NT2/D1 (cell line): ENCODE results near the gene PCGF1.

ENCODE experiments used
- DNase-seq: peaks from one replicate; pipeline ENCODE4 v3.0.0-alpha.2; 2011; ENCODE audit warnings: low read depth, low spot score
- H3K27me3 ChIP-seq: 2 replicates; pipeline ENCODE4 v1.6.0; 2011; ENCODE audit warnings: mild to moderate bottlenecking; ENCODE audit not compliant: insufficient read length, insufficient read depth
- H3K36me3 ChIP-seq: 2 replicates; pipeline ENCODE4 v1.6.1; 2011; ENCODE audit warnings: mild to moderate bottlenecking, low read length, mixed read lengths; ENCODE audit not compliant: insufficient read depth, insufficient read length
- H3K4me1 ChIP-seq: 2 replicates; pipeline ENCODE4 v1.5.1; 2011; ENCODE audit not compliant: insufficient read depth, insufficient read length
- H3K4me3 ChIP-seq: 2 replicates; pipeline ENCODE4 v1.5.1; 2011; ENCODE audit warnings: low read depth; ENCODE audit not compliant: insufficient read length
- H3K9ac ChIP-seq: 2 replicates; pipeline ENCODE4 v1.6.0; 2011; ENCODE audit warnings: low read depth; ENCODE audit not compliant: insufficient read length
- H3K9me3 ChIP-seq: 2 replicates; pipeline ENCODE4 v1.5.1; 2011; ENCODE audit warnings: mild to moderate bottlenecking, low read length; ENCODE audit not compliant: insufficient read depth
- SUZ12 ChIP-seq: IDR thresholded peaks from 2 replicates; pipeline ENCODE4 v1.6.1; 2011; ENCODE audit not compliant: insufficient read length, insufficient read depth; ENCODE audit errors: extremely low read depth
- YY1 ChIP-seq: IDR thresholded peaks from 2 replicates; pipeline ENCODE4 v1.6.1; 2011; ENCODE audit not compliant: insufficient read length, insufficient read depth
- ZNF274 ChIP-seq: IDR thresholded peaks from 2 replicates; pipeline ENCODE4 v1.6.1; 2011; ENCODE audit warnings: mild to moderate bottlenecking, low read depth, low read length

Gene PCGF1

DNA sequence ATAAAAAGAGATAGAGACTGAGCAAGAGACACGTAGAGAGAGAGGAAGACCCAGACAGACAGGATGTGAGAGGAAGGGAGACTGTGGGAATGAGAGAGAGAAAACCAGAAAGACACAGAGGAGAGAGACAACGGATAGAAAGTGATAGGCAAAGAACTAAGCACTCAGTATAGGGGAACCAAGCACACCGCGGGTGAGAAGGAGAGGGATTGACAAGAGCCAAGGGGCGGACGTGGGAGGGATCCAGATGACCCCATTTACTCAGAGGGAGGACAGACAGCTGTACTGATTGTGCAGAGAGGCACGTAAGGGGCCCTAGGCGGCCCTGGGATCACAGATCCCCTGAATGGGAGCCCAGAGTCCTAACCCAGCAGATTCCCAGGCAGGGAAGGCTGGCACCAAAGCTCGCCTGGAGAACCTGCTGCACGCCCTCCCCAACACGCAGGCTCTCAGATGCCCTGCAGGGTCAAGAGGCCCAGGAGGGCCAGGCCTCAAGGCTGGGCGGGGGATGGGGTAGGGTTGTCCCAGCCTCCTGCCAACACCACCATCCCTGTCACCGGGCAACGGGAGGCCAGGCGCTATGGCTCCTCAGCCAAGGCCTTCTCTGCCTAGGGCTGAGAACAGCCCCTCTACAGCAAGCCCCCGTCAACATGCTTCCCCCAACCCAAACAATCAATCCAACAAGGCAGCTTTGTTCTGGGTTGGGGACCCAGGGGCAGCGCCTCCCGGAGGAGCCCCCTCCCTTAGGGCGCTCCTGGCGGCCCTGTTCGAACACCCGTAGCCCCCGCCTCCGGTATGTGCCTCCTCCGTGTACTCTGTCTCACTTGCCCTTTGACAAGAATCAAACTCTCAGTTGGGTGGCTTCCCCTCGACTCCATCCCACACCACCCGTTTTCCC lies 45.7 kb upstream of the PCGF1 start:
- Histone ChIP-seq H3K9me3 (no peaks in the 10 kb centered on the region), H3K9ac (peak overlapping the region; percentile 59), H3K36me3 (peaks cover 15% of the 10 kb centered on the region), H3K4me3 (peak overlapping the region; percentile 82), H3K4me1 (peaks cover 7% of the 10 kb centered on the region), H3K27me3 (peaks cover 55% of the 10 kb centered on the region)
- DNase-seq, result no peak
- no peak for TF ChIP-seq ZNF274
- TF ChIP-seq SUZ12, result no peak
- TF ChIP-seq YY1, result no peak

DNA sequence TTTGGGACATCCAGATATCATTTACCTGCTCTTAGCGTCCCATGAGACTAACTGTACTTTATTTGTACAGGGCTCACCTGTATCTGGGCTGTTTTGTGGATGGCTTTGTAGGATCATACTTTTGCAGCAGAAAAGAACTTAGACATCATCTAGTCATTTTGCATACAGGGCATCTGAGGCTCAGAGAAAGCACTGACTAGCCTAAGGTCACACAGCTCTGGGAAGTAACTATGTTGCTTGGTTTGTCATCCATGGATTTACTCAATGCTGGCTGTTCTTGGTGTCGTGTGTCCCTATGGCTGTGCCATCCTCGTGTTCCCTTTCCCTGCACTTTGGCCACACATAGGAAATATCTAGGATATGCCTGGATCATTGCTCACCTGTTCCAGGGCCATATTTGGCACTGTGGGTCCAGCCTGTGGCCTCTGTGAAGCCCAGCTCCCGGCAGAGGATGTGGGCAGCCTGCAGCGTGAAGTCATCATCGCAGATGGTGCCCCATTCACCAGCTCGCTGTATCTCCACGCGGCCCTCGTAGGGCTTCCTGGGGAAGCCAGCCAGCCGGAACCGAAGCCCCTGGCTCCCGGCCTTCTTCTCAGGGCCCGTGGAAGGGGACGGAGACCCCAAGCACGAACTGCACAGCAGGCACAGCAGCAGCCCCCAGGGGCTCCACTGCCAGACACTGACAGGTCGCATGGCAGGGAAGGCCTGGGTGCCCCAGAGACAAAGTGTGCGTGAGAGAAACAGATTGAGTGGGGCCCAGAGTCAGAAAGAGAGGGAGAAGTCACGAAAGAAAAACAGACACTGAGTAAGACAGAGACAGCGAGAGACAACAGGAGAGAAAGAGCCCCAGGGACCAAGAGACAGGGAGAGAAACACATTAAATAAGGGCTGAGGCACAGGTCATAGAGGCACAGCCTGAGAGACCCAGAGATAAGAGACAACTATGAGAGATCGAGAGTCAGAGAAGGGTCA lies 44.7 kb upstream of the PCGF1 start:
- Histone ChIP-seq H3K4me1 (peaks cover 7% of the 10 kb centered on the region), H3K9ac (no peak overlapping the region), H3K9me3 (no peaks in the 10 kb centered on the region), H3K27me3 (peaks cover 64% of the 10 kb centered on the region), H3K36me3 (peaks cover 15% of the 10 kb centered on the region), H3K4me3 (no peak overlapping the region)
- DNase-seq, result no peak
- TF ChIP-seq ZNF274, result no peak
- no peak for TF ChIP-seq SUZ12
- no peak for TF ChIP-seq YY1

DNA sequence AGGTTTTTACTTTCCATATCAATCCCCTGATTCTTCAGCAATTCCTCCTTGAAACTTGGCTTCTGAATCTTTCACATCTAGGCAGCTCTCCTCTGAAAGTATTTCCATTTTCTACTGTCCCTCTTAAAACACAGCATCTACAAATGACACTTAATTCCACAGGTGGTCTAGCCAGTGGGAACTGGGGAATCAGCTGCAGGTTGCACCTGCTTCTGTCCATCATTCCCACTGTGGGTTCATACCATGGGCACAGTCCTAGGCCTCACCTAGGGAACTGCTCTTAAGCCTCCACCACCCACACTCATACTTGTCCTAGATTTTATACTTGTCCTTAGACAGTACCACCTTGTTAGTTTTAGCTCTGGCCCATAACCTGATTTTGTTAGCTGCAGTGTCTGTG lies 44.0 kb upstream of the PCGF1 start:
- Histone ChIP-seq H3K9ac (no peak overlapping the region), H3K36me3 (peaks cover 8% of the 10 kb centered on the region), H3K9me3 (no peaks in the 10 kb centered on the region), H3K4me1 (peaks cover 7% of the 10 kb centered on the region), H3K4me3 (no peak overlapping the region), H3K27me3 (peaks cover 66% of the 10 kb centered on the region)
- no peak for DNase-seq
- no peak for TF ChIP-seq SUZ12

DNA sequence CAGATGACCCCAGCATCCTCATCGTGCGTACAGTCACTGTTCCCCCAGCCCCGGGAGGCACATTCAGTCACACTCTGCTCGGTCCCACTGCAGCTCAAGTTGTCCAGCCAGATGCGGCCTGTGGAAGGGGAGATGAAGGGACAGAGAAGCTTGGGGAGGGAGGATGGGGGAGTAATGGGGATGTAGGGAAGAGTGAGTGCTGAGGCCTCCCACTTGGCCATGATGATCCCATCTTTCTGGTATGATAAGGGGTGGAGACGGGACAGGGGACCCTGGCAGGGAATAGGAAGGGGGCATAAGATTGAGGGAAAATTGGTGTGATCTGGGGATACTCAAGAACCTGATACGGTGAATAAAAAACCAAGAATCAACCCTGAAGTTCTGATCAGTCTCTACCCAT lies 42.7 kb upstream of the PCGF1 start:
- Histone ChIP-seq H3K4me1 (peaks cover 4% of the 10 kb centered on the region), H3K9me3 (no peaks in the 10 kb centered on the region), H3K9ac (no peak overlapping the region), H3K4me3 (no peak overlapping the region), H3K27me3 (peaks cover 54% of the 10 kb centered on the region), H3K36me3 (peaks cover 3% of the 10 kb centered on the region)
- TF ChIP-seq ZNF274 (no peak), SUZ12 (no peak), YY1 (no peak)
- no peak for DNase-seq

DNA sequence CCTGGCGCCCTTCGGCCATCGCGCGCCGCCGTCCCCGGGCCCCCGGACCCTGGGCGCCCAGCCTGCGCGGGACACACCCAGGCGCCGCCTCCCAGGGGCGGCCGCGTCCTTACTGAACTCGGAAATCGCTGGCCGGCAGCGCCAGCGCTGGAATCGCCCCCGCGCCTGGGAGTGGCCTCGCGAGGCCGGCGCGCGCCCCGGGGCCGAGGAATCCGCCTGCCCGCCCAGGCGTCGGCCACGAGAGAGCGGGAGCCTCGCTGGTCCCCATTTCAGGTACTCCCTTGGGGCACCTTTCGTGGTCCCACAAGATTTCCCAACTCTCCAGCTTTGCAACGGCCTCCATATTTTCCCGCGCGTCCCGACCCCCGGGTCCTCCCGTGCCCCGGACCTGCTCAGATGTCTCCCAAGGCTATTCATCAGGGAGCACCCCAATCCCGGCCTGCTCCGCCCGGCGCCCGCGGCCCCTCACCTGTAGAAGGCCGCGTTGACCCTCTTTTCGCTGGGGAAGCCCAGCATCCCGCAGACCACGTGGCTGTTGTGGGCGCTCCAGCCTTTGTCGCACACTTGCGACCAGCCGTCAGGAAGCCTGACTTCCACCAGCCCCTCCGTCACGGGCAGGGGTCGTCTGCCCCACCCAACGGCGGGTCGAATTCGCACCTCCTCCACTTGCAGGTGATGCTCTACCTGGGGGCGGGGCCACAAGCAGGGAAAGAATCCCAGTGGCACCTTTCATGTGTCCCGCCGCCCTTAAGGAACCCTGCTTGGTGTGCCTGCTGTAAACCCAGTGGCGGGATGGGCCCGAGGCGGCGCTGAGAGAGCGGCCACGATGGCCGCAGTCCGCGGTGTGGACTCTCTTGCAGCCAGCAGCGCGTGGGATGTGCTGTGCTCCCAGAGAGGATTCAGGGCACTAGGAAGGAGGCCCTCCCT lies 41.7 kb upstream of the PCGF1 start:
- Histone ChIP-seq H3K9me3 (no peaks in the 10 kb centered on the region), H3K9ac (peak overlapping the region; percentile 83), H3K36me3 (peaks cover 3% of the 10 kb centered on the region), H3K4me3 (peak overlapping the region; percentile 64), H3K27me3 (peaks cover 48% of the 10 kb centered on the region), H3K4me1 (peaks cover 4% of the 10 kb centered on the region)
- no peak for DNase-seq
- TF ChIP-seq YY1, result no peak
- no peak for TF ChIP-seq ZNF274
- no peak for TF ChIP-seq SUZ12

DNA sequence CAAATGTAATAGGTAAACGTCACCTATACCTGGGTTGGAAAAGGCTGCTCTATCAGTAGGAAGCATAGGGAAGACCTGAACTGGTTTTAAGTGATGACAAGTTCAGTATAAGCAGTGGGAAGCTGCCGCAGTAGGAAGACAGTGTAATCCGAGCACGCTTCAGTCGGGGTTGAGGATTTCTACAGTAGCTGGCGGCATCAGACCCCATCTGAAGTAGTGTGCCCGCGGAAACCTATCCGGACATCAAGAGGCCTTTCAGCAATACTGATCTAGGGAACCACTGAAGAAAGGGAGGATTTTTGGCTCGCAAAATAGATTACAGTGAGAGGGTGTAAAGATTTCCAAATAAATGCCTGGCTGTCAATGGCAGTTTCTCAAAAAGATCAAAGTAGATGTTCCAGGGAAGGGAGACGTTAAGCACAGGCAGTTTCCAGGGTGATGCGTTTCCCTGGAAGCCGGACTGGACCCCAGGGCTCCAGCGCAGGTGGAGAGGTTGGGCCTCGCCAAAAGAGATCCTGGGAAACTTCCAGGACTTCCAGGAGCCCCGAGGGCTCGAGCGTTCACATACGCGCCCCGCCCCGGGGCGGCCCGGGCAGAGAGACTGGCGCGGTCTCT lies 40.9 kb upstream of the PCGF1 start:
- Histone ChIP-seq H3K36me3 (peaks cover 3% of the 10 kb centered on the region), H3K4me3 (peak overlapping the region; percentile 64), H3K4me1 (peaks cover 4% of the 10 kb centered on the region), H3K9me3 (no peaks in the 10 kb centered on the region), H3K27me3 (peaks cover 48% of the 10 kb centered on the region), H3K9ac (peak overlapping the region; percentile 83)
- DNase-seq, result no peak
- TF ChIP-seq YY1 (no peak), ZNF274 (no peak), SUZ12 (no peak)
